Common myeloid progenitor, CD34-positive (primary cell): ENCODE data around the gene NAA80.

Source experiments
- CTCF ChIA-PET: fragments of 350-600 bp; sonication (Branson Sonifier 250); formaldehyde crosslinking; loops from one replicate; lab custom pipeline; 2021; ENCODE audit warnings: antibody characterized with exemption; lab: Charles Lee
- POLR2A ChIA-PET: fragments of 350-600 bp; sonication (Branson Sonifier 250); formaldehyde crosslinking; loops from one replicate; lab custom pipeline; 2021; ENCODE audit warnings: antibody characterized with exemption; lab: Charles Lee
- DNase-seq, 3 donors: peaks; one replicate each; pipeline versions ENCODE4 v3.0.0 to v3.0.0-alpha.2; 2013
- H3K27ac ChIP-seq, 2 experiments: 1 replicate in 1 of 2; 2 replicates in 1 of 2; pipeline ENCODE4 v1.7.0; 2013; ENCODE audit warnings: inconsistent platforms in 2 of 2, low read length in 2 of 2, mild to moderate bottlenecking in 2 of 2, low read depth in 1 of 2, moderate library complexity in 1 of 2; ENCODE audit not compliant: severe bottlenecking in 2 of 2, insufficient read depth in 1 of 2, poor library complexity in 1 of 2
- H3K27me3 ChIP-seq, 5 experiments: replicated peaks in 2 of 5; 1 replicate in 3 of 5; 2 replicates in 2 of 5; pipeline versions ENCODE4 v1.6.1 to v1.7.0; 2013; ENCODE audit warnings: low read length in 4 of 5, mild to moderate bottlenecking in 2 of 5, moderate library complexity in 2 of 5, inconsistent platforms in 1 of 5; ENCODE audit not compliant: insufficient read depth in 5 of 5, control insufficient read depth in 4 of 5
- H3K36me3 ChIP-seq, 4 experiments: 1 replicate in 2 of 4; 2 replicates in 2 of 4; pipeline versions ENCODE4 v1.6.1 to v1.7.0; 2013; ENCODE audit warnings: low read length in 3 of 4, control low read depth in 1 of 4, mild to moderate bottlenecking in 1 of 4; ENCODE audit not compliant: control insufficient read depth in 4 of 4, insufficient read depth in 4 of 4
- H3K4me1 ChIP-seq, 4 experiments: 1 replicate in 3 of 4; 2 replicates in 1 of 4; pipeline versions ENCODE4 v1.6.1 to v1.7.1; 2013; ENCODE audit warnings: low read length in 3 of 4, mild to moderate bottlenecking in 3 of 4, control low read depth in 1 of 4, inconsistent platforms in 1 of 4, moderate library complexity in 1 of 4; ENCODE audit not compliant: control insufficient read depth in 4 of 4, insufficient read depth in 4 of 4; ENCODE audit errors: control extremely low read depth in 1 of 4
- H3K4me3 ChIP-seq, 7 experiments: 1 replicate in 4 of 7; 2 replicates in 3 of 7; pipeline versions ENCODE4 v1.5.1 to v1.7.0; 2013; ENCODE audit warnings: mild to moderate bottlenecking in 7 of 7, low read length in 6 of 7, moderate library complexity in 6 of 7, inconsistent platforms in 2 of 7, low read depth in 2 of 7, control low read depth in 1 of 7; ENCODE audit not compliant: insufficient read depth in 4 of 7, control insufficient read depth in 1 of 7; ENCODE audit errors: extremely low read depth in 1 of 7
- H3K9me3 ChIP-seq, 5 experiments: 1 replicate in 4 of 5; 2 replicates in 1 of 5; pipeline versions ENCODE4 v1.6.1 to v1.7.1; 2013; ENCODE audit warnings: low read length in 4 of 5, mild to moderate bottlenecking in 2 of 5, inconsistent platforms in 1 of 5, low read depth in 1 of 5, moderate library complexity in 1 of 5; ENCODE audit not compliant: control insufficient read depth in 4 of 5, insufficient read depth in 2 of 5; ENCODE audit errors: control extremely low read depth in 1 of 5
- WGBS: methylation state at CpG from one replicate; pipeline ENCODE4 v1.1.5; 2013; ENCODE audit not compliant: insufficient coverage; 5-methylcytosine and 5-hydroxymethylcytosine counted together

The NAA80 gene

DNA sequence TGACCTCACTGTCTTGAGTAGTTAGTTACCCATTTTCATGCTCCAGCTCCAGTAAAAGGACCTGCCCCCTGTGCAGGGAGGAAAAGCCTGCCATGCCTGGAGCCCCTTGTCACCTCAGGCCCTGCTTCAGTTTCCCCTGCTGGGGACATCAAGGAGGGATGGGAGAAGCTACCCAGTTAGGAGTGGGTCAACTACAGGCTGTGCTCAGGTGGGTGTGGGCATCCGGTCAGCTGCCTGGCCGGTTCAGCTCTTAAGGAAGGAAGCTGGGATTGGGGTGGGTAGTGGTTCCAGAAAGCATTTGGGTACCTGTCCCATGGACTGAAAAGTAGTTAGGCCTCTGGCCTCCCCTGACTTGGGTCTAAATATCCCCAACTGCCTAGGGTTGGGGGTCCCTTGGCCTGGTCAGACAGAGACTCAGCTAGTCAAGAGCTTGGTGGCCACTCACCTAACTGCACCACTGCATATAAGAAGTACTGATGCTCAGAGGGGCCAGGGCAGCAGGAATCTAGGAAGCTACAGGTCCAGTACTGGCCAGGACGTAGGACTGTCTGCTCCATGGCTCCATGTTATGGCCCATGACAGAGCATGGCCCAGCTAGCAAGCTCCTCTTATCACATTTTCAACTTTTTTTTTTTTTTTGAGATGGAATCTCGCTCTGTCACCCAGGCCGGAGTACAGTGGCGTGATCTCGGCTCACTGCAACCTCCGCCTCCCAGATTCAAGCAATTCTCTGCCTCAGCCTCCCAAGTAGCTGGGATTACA, 19.8 kb downstream of the NAA80 start:
- DNase-seq: no peak
- no peaks in the 10 kb centered on the region for H3K36me3 ChIP-seq
- no peak overlapping the region for H3K4me3 ChIP-seq
- POLR2A ChIA-PET: interaction anchor here (0.6 kb wide), 1 partner anchor 89 kb away, joined by 4 read pairs; no protein-coding TSS in a partner anchor
- 100% methylated on average over 1 of the region's 8 CpGs for WGBS
- peaks cover 0 to 41% (median 17%) of the 10 kb centered on the region in 5 experiments for H3K27me3 ChIP-seq
- H3K4me1 ChIP-seq: peaks cover 0 to 18% (median 16%) of the 10 kb centered on the region in 4 experiments
- no peaks in the 10 kb centered on the region for H3K9me3 ChIP-seq
- CTCF ChIA-PET: interaction anchor here (0.7 to 72.5 kb wide), 12 partner anchors 9 to 87 kb away, joined by 3 to 1875 read pairs (median 5); partner anchors contain the start of genes GNAI2, HYAL3, IFRD2 and NAA80
- H3K27ac ChIP-seq: no peak overlapping the region

DNA sequence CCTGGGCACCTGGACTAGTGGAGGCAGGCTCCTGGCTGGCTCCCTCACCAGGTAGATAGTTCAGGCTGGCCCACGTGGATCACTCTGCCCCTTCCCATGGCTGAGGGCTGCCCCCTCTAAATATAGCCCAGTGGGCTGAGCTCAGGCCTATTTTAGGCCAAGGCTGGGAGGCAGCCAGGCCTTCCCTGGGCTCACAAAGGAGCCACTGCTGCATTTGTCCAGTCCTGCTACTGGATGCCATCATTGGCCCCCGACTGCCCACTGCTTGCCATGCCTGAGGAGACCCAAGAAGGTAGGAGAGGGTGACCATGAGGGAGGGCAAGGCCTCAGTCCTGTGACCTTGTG, 20.4 kb downstream of the NAA80 start, which contains the start of gene LSMEM2:
Gene LSMEM2 (plus strand): TSS at position 208 of the 345 bp plus-strand sequence. CDS start 27 bp downstream, at position 235.
- POLR2A ChIA-PET: no interaction called here
- peaks cover 0 to 47% (median 20%) of the 10 kb centered on the region in 5 experiments for H3K27me3 ChIP-seq
- no peaks in the 10 kb centered on the region for H3K36me3 ChIP-seq
- no peak for DNase-seq
- no peaks in the 10 kb centered on the region for H3K9me3 ChIP-seq
- CTCF ChIA-PET: interaction anchor here (1.0 to 72.5 kb wide), 9 partner anchors 9 to 87 kb away, joined by 3 to 1875 read pairs (median 5); partner anchors contain the start of genes GNAI2, HYAL3, IFRD2 and NAA80
- H3K4me1 ChIP-seq: peaks cover 0 to 23% (median 17%) of the 10 kb centered on the region in 4 experiments
- 90% methylated on average over 2 of the region's 2 CpGs for WGBS
- no peak within 1 kb of the TSS for H3K4me3 ChIP-seq
- H3K27ac ChIP-seq: no peak within 1 kb of the TSS

DNA sequence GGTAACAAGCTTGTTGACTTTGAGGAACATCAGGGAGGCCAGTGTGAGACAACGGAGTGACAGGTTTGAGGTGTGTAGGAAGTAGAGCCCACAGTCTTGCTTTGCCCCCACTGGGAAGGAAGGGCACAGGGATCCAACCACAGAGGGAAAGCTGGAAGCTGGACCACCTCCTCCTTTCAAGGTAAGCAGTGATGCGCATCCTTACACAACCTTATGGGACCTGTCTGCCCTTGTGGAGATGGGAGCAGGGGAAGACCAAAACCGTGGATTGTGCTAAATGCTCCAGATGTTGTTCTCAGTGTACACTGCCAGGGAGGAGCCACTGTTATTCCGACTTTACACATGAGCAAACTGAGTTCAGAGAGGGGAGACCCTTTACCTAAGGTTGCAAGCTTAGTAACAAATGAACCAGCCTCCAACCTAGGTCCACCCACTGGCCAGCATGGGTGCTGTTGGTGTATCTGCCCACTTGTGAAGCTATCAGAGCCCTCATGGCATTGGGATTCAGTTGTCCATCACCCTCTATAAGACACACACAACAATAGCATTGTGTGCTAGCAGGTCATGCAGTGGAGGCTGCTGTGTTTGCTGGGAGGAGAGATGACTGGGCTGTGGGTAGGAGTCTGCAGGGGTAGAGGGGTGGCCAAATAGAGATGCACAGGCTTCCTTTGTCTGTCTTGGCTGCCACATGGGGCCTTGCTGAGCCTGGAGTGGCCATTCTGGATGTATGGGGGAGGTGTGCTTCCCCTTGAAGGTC, 20.9 kb downstream of the NAA80 start:
- no peak for DNase-seq
- Histone ChIP-seq H3K27me3 (peaks cover 0 to 53% (median 23%) of the 10 kb centered on the region in 5 experiments), H3K4me1 (peaks cover 0 to 27% (median 20%) of the 10 kb centered on the region in 4 experiments), H3K36me3 (no peaks in the 10 kb centered on the region), H3K4me3 (no peak overlapping the region), H3K9me3 (no peaks in the 10 kb centered on the region), H3K27ac (no peak overlapping the region)
- CTCF ChIA-PET: interaction anchor here (0.9 to 72.5 kb wide), 8 partner anchors 9 to 84 kb away, joined by 3 to 1875 read pairs (median 5); partner anchors contain the start of genes GNAI2, IFRD2 and SLC38A3
- 100% methylated on average over 3 of the region's 4 CpGs for WGBS
- POLR2A ChIA-PET: no interaction called here

DNA sequence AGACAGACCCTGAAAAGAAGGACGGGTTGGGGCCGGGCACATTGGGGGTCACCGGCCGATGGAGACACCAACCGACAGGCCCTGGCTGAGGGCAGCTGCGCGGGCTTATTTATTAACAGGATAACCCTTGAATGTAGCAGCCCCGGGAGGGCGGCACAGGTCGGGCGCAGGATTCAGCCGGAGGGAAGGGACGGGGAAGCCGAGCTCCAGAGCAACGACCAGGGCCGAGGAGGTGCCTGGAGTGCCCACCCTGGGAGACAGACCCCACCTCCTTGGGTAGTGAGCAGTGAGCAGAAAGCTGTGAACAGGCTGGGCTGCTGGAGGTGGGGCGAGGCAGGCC, 22.5 kb downstream of the NAA80 start:
- H3K9me3 ChIP-seq: no peaks in the 10 kb centered on the region
- no peak overlapping the region for H3K27ac ChIP-seq
- ChIA-PET CTCF (interaction anchor here (0.9 to 72.5 kb wide), 5 partner anchors 15 to 86 kb away, joined by 3 to 1875 read pairs (median 4); partner anchors contain the start of genes GNAI2, IFRD2 and SLC38A3), POLR2A (no interaction called here)
- H3K36me3 ChIP-seq: no peaks in the 10 kb centered on the region
- peaks cover 0 to 57% (median 23%) of the 10 kb centered on the region in 5 experiments for H3K27me3 ChIP-seq
- WGBS: 79% methylated on average over 14 of the region's 17 CpGs
- H3K4me1 ChIP-seq: peaks cover 0 to 33% (median 25%) of the 10 kb centered on the region in 4 experiments
- H3K4me3 ChIP-seq: no peak overlapping the region
- DNase-seq: no peak

DNA sequence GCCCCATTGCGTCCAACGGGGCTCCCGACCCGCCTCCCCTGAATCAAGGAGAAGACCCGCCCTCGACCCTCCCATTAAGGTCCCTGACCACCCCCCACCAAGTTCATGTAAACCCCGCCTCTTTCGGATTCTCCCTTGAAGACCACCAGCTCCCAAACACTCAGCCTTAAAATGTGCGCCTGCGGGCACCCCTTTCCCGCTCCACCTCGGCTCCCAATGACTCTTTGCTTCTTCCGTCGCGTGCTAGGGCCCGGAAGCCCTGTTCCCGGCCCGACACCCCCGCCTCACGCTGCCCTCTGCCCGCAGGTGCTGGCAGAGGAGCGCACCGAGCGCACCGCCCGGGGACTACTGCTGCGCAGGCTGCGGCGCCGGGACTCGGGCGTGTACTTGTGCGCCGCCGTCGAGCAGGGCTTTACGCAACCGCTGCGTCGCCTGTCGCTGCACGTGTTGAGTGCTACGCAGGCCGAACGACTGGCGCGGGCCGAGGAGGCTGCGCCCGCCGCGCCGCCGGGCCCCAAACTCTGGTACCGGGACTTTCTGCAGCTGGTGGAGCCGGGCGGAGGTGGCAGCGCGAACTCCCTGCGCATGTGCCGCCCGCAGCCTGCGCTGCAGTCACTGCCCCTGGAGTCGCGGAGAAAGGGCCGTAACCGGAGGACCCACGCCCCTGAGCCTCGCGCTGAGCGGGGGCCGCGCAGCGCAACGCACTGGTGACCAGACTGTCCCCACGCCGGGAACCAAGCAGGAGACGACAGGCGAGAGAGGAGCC, 23.0 kb downstream of the NAA80 start:
- Histone ChIP-seq H3K4me1 (peaks cover 0 to 33% (median 25%) of the 10 kb centered on the region in 4 experiments), H3K9me3 (no peaks in the 10 kb centered on the region), H3K27ac (no peak overlapping the region), H3K36me3 (no peaks in the 10 kb centered on the region), H3K4me3 (peak overlapping the region in 2 of 7 experiments; percentile 33 to 36), H3K27me3 (peaks cover 0 to 57% (median 23%) of the 10 kb centered on the region in 5 experiments)
- ChIA-PET POLR2A (no interaction called here), CTCF (interaction anchor here (1.2 to 72.5 kb wide), 7 partner anchors 13 to 153 kb away, joined by 3 to 1875 read pairs (median 6); partner anchors contain the start of genes GNAI2 and SLC38A3)
- peak; percentile 55 to 77 (median 74) for DNase-seq
- WGBS: 15% methylated on average over 55 of the region's 79 CpGs

DNA sequence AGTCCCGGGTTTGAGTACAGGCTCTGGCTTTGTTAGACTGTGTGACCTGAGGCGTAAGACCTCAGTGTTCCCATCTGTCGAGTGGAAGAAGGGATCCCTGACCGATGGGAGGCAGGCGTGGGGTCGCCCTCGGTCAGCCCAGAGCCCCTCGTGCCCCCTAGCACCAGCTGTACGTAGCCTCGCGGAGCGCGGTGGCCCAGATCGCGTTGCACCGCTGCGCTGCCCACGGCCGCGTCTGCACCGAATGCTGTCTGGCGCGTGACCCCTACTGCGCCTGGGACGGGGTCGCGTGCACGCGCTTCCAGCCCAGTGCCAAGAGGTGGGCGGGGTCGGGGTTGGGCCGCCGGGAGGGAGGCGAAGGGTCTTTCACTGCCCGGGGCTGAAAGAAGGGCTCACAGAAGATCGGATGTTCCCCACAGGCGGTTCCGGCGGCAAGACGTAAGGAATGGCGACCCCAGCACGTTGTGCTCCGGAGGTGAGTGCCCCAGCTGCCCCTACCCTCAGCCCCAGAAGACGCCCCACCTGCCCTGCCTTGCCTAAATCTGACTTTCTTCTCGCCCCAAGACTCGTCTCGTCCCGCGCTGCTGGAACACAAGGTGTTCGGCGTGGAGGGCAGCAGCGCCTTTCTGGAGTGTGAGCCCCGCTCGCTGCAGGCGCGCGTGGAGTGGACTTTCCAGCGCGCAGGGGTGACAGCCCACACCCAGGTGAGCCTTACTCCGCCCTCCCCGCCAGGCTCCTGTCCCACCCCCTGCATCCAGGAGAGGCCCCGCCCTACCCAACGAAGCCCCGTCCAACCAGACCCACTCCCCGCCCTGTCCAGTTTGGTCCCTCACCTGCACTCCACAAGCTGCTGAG, 23.8 kb downstream of the NAA80 start:
- Histone ChIP-seq H3K9me3 (no peaks in the 10 kb centered on the region), H3K36me3 (no peaks in the 10 kb centered on the region), H3K4me1 (peaks cover 0 to 33% (median 25%) of the 10 kb centered on the region in 4 experiments), H3K27ac (no peak overlapping the region), H3K27me3 (peaks cover 0 to 57% (median 23%) of the 10 kb centered on the region in 5 experiments), H3K4me3 (peak overlapping the region in 4 of 7 experiments; percentile 25 to 63 (median 54))
- ChIA-PET POLR2A (no interaction called here), CTCF (interaction anchor here (0.6 to 72.5 kb wide), 16 partner anchors 9 to 152 kb away, joined by 3 to 1875 read pairs (median 4); partner anchors contain the start of genes GNAI2, IFRD2, SLC38A3 and TUSC2)
- 6% methylated on average over 51 of the region's 65 CpGs for WGBS
- DNase-seq: no peak
